ENCODE results near the gene TRABD2A.
"Not testable (repeated sequence)": the region's sequence is repeated elsewhere in the genome, so short reads cannot be mapped to it uniquely, and the experiment has no call there.

The TRABD2A gene

GRCh38 chr2:84880645-84881521 lies at the start of gene TRABD2A:
TRABD2A (minus strand) TSS chr2:84881084; CDS start chr2:84881039, 45 bp downstream.
- peak; percentile 54 for DNase-seq (ENCODE audit: low spot score)

DNA sequence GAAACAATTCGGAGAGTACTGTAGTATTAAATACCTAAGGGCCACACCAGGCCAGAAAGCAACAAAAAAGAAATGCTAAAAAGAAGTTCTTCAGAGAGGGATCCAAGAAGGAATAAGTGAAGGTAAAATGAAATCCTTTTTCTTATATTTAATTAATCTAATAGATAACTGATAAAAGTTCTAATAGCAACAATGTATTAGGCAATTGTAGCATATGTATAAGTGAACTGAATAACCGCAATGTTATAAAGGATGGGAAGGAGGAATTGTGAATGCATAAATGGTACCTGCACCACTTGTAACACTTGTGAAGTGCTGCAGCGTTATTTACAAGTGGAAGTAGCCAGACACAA lies 46.4 kb upstream of the TRABD2A start:
- DNase-seq (ENCODE audit: low spot score): no peak

- peak; percentile 97 for DNase-seq (ENCODE audit: low spot score)
Observed at GRCh38 chr2:84925724-84926376, 45.0 kb upstream of the TRABD2A start.

GRCh38 chr2:84925336-84925723 lies 44.4 kb upstream of the TRABD2A start:
- no peak for DNase-seq (ENCODE audit: low spot score)

- peak; percentile 60 for DNase-seq (ENCODE audit: low spot score)
Observed at GRCh38 chr2:84924173-84925106, 43.6 kb upstream of the TRABD2A start.

GRCh38 chr2:84923009-84923408 lies 42.1 kb upstream of the TRABD2A start:
- DNase-seq (ENCODE audit: low spot score): no peak

GRCh38 chr2:84919885-84920580 lies 39.1 kb upstream of the TRABD2A start:
- DNase-seq (ENCODE audit: low spot score): peak; percentile 12

- no peak for DNase-seq (ENCODE audit: low spot score)
Observed at GRCh38 chr2:84918430-84918829, 37.5 kb upstream of the TRABD2A start.

- not testable (repeated sequence) for DNase-seq (ENCODE audit: low spot score)
Observed at GRCh38 chr2:84917821-84918220, 36.9 kb upstream of the TRABD2A start.

DNA sequence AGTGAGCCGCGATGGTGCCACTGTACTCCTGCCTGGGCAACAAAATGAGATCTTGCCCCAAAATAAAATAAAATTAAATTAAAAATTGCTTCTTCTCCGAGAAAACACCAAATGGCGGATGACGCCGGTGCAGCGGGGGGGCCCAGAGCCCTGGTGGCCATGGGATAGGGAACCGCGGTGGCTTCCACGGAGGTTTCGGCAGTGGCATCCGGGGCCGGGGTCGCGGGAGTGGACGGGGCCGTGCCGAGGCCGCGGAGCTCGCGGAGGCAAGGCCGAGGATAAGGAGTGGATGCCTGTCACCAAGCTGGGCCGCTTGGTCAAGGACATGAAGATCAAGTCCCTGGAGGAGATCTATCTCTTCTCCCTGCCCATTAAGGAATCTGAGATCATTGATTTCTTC lies 34.8 kb upstream of the TRABD2A start:
- DNase-seq (ENCODE audit: low spot score): not testable (repeated sequence)

DNA sequence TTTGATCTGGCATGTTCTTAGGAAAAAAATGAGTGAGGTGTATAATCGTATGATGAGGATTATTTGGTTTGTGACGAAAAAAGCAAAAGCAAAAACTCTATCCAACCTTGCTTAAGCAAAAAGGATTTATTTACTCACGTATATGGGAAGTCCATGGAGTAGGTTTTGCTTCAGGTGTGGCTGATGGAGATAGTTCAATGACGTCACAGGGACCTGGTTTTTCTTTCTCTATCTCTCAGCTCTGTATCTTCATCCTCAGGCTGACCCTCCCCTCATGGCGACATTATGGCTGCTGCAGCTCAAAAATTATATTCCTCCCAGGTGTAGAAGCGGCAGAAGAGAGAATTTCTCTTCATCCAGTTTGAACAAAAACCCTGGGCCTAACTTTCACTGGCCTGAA lies 33.5 kb upstream of the TRABD2A start:
- DNase-seq (ENCODE audit: low spot score): no peak

DNA sequence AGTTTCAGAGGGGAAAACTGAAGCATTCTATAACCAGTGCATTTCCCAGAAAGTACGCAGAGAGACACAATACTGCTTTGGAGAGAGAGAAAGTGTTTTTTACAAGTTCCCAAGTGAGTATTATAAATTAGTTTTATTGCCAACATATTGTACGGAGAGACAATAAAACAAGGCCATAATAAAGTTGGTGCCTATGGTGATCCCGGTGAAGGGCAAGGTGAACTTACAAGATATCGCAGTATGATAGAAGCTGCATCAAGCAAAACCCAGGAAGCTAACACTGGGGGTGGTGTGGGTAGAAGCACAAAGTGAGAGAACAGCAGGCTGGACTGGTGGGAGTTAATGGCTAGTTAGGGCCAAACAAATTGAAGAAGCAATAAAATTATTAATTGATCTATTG lies 32.1 kb upstream of the TRABD2A start:
- no peak for DNase-seq (ENCODE audit: low spot score)

- no peak for DNase-seq (ENCODE audit: low spot score)
Observed at GRCh38 chr2:84911135-84911678, 30.3 kb upstream of the TRABD2A start.

DNA sequence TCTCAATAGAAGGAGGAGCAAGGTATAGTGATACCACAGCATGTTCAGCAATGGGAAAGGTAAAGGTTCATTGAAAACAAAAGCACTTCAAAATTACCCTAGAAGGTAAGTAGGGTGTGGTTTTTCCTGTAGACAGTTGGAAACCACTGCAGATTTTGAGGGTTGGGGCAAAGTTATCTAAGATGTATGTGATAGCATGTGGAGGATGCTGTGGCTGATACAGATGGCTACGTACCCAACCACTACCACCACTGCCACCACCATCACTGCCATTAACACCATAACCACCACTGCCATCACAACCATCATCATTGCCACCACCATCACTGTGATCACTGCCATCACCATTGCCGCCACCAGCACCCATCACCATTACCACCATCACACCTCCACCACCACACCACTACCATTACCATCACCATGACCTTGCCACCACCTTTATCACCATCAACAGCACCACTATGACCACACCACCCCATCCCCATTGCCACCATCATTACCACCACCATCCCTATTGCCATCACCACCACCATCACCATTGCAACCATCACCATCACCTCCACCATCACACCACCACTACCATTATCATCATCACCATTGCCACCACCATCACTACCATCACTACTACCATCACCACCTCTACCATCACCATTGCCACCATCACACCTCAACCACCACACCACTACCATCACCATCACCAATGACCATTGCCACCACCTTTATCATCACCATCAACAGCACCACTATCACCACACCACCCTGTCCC lies 28.2 kb upstream of the TRABD2A start:
- peak; percentile 72 for DNase-seq (ENCODE audit: low spot score)

DNA sequence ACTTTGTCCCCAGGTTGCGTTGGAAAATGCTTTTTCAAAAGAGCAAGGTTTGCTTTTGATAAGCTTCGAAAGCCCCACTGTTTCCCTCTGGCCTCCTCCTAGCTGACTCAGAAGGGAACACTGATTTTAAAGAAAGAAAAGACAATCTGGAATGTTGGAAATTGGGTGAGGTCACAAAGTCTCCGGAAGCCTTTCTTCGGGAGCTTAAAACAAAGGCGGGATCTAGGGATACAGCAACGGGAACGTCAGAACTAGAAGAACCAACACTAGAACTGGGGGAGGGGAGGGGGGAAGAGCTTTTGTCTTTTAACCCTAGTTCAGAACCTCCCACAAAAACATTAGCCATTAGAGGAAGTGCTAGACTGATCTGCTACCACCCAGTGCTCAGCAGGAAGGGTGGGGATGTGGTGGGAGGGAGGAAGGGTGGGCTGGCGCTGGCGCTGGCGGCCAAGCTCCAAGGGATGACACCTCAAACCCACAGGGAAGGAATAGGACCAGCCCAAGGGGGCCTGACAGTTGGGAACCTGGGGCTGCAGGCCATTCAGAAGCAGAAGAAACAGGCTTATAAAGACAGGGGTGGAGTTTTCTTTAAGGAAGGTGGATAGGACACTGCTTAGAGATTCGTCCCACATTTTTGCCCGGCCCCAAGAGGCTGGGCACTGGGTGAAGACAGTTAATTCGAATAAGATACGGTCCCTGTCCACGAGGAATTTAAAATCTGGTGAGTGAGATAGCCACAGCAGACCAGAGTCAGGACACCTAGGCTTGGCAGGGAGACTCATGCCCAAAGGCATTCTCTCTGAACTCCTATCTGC lies 26.2 kb upstream of the TRABD2A start:
- peak; percentile 74 for DNase-seq (ENCODE audit: low spot score)

- DNase-seq (ENCODE audit: low spot score): peak; percentile 42
Observed at GRCh38 chr2:84906108-84906899, 25.4 kb upstream of the TRABD2A start.

- peak; percentile 88 for DNase-seq (ENCODE audit: low spot score)
Observed at GRCh38 chr2:84905181-84906107, 24.6 kb upstream of the TRABD2A start, which contains the start of gene TMSB10. TMSB10 (plus strand) TSS chr2:84905656.

DNA sequence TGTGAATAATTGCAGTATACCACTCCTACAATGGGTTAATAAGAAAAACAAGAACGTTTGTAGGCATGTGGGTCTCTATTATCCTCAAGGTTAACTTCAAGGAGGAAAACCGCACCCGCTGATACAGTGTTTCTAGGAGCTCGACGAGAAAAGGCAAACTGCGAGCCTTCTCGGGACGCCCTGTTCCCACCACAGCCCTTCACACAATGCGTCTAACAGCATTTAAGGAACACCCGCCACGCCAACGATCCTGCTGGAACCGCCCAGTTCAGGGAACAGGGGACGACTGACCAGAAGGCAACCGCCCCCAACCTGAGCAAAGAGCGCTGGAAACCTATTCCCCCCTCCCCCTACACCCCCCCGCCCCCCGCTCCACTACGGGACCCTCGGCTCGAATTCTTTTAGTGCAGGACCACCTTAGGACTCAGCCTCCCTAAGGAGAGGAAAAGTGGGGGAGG lies 23.9 kb upstream of the TRABD2A start:
- DNase-seq (ENCODE audit: low spot score): peak; percentile 22
